ENCODE results near the gene SOS2.
A peak's percentile ranks its signal among the peaks of the same experiment; 100 is the strongest.

SOS2 gene

DNA sequence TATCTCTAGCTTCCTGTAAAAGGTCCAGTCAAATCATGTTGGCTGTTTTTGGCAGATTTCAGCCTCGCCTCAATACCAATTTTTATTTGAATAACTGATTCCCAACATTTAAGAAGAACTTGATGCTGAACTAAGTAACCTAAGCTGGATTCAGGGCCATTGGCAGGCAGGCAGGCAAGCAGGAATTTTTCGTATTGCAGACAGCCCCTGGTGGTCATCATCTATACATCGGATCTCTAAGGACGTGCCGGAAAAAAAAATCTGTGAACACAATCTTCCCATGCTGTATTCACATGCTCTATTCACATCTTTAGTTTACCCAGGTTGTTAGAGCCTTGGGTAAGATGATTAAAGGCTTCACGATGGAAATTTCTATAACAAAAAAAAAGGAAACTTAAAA, 122.0 kb downstream of the SOS2 start:
- no peak overlapping the region for H3K4me3 ChIP-seq (ENCODE audit: low read length)
- DNase-seq (ENCODE audit: low read depth): no peak

DNA sequence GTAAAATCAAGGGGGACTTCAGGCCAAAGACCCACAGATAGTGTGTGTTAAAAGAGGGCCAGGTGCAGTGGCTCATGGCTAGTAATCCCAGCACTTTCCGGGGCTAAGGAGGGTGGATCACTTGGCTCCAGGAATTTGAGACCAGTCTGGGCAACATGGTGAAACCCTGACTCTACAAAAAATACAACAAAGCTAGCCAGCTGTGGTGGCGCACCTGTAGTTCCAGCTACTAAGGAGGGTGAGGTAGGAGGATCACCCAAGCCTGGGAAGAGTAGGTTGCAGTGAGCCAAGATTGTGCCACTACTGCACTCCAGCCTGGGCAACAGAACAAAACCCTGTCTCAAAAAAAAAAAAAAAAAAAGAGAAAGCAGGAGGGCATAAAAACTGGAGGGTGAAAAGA, 123.5 kb downstream of the SOS2 start:
- DNase-seq (ENCODE audit: low read depth): no peak
- TF ChIP-seq, protein P1, sequence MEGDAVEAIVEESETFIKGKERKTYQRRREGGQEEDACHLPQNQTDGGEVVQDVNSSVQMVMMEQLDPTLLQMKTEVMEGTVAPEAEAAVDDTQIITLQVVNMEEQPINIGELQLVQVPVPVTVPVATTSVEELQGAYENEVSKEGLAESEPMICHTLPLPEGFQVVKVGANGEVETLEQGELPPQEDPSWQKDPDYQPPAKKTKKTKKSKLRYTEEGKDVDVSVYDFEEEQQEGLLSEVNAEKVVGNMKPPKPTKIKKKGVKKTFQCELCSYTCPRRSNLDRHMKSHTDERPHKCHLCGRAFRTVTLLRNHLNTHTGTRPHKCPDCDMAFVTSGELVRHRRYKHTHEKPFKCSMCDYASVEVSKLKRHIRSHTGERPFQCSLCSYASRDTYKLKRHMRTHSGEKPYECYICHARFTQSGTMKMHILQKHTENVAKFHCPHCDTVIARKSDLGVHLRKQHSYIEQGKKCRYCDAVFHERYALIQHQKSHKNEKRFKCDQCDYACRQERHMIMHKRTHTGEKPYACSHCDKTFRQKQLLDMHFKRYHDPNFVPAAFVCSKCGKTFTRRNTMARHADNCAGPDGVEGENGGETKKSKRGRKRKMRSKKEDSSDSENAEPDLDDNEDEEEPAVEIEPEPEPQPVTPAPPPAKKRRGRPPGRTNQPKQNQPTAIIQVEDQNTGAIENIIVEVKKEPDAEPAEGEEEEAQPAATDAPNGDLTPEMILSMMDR (conservative IDR thresholded peaks at IDR 0.05; ENCODE audit: low read depth, low read length): no peak

More for the DNA sequence above, 122.0 kb downstream of the SOS2 start:
- TF ChIP-seq, protein P1 (conservative IDR thresholded peaks at IDR 0.05; ENCODE audit: low read depth, low read length): peak; percentile 52

DNA sequence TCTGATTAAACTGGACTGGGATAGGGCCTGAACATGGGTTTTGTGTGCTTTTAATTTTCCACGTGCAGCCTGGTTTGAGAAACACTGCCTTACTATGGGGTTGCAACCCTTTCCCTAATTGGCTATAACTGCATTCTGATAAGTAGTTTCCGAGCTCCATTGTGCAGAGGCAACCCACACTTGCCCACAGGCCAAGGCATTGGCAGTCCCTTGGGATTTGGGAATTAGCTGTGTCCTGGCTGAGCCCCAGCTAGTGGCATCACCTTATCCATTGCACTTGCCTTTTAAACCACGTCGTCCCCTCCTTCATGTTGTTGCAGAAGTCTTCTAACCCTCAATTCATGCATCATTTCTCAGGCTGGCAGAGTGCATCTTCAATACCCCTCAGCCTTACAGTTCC, 125.2 kb downstream of the SOS2 start:
- H3K4me3 ChIP-seq (ENCODE audit: low read length): no peak overlapping the region
- no peak for DNase-seq (ENCODE audit: low read depth)

More for the DNA sequence above, 123.5 kb downstream of the SOS2 start:
- H3K4me3 ChIP-seq (ENCODE audit: low read length): no peak overlapping the region

DNA sequence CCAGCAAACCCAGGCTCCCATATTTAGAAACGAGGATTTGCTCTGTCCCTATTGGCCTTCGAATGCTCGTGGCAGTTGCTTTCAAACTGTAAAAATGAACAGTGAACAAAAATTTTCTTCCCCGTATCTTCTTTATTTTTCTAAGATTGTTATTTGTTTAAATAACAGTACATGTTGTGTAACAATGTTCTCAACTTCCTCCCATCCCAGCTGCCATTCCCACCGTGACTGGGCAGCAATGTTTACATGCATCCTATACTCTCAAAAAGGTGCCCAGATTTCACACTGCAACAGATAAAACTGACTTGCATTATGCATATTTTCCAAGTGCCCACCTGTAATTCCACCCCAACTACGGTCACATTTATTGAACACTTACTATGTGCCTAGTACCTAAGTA, 127.8 kb downstream of the SOS2 start:
- TF ChIP-seq, protein P1 (conservative IDR thresholded peaks at IDR 0.05; ENCODE audit: low read depth, low read length): no peak
- H3K4me3 ChIP-seq (ENCODE audit: low read length): no peak overlapping the region
- no peak for DNase-seq (ENCODE audit: low read depth)

More for the DNA sequence above, 125.2 kb downstream of the SOS2 start:
- TF ChIP-seq, protein P1 (conservative IDR thresholded peaks at IDR 0.05; ENCODE audit: low read depth, low read length): no peak

DNA sequence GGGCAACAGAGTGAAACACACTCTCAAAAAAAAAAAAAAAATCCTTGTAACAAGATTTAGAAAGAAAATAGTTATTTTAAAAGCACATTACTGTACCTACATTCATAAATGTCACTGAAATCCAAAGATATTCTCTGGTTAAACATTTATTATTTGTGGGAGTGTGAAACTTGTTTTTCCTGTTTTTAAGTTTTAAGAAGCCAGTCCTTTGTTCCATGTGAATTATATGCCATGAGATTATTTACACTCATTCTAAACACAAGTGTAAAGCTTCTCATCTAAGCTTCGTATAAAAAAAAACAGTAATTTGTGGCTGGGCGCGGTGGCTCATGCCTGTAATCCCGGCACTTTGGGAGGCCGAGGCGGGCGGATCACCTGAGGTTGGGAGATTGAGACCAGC, 130.0 kb downstream of the SOS2 start:
- no peak for DNase-seq (ENCODE audit: low read depth)
- H3K4me3 ChIP-seq (ENCODE audit: low read length): no peak overlapping the region
- TF ChIP-seq, protein P1 (conservative IDR thresholded peaks at IDR 0.05; ENCODE audit: low read depth, low read length): no peak

DNA sequence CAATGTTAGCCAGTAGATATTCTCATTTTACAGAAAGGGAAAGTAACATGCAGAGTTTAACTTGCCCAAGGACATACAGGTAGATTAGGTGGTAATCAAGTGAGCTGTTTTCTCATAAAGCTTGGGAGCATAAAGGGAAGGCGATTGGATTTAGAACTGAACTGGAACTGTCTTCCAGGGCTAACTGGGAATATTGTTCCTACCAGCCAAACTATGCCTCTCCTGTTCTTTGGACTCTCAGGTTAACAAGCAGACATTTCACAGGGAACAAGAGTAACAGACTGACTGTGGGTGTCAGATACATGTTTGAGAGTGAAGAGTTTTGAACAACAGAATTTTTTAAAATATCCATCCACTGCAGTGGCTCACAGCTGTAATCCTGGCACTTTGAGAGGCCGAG, 130.6 kb downstream of the SOS2 start:
- TF ChIP-seq, protein P1 (conservative IDR thresholded peaks at IDR 0.05; ENCODE audit: low read depth, low read length): no peak
- H3K4me3 ChIP-seq (ENCODE audit: low read length): no peak overlapping the region
- no peak for DNase-seq (ENCODE audit: low read depth)

DNA sequence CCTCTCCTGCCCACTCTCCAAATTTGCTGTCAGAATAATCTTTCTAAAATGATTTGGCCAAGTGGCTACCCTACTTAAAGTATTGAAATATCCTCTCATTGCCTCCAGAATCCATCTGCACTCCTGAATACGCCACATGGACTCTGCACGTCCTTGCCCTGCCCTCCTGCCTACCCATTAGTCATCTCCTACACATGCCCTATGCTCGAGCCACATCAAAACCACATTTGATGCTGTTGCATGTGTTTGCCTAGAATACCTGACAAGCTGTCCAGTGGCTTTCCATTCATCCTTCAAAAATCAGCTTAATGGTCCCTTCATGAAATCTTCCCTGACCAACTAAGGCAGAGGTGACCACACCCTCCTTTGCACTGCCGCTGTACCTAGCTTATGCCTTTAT, 132.0 kb downstream of the SOS2 start:
- DNase-seq (ENCODE audit: low read depth): no peak
- TF ChIP-seq, protein P1 (conservative IDR thresholded peaks at IDR 0.05; ENCODE audit: low read depth, low read length): no peak
- H3K4me3 ChIP-seq (ENCODE audit: low read length): no peak overlapping the region

All from retinal pigment epithelial cell (primary cell).